OCI-LY3 (cell line): Measurements from ENCODE around the gene CHST11.

ENCODE experiments used
- H2AFZ ChIP-seq: fragments of 200-600, 300-600 bp; shearing (Covaris generic); 2 replicates; pipeline ENCODE4 v1.6.0; 2014; ENCODE audit warnings: antibody characterized with exemption, low read depth, low read length
- H3K27ac ChIP-seq: fragments of 200-600, 300-600 bp; sonication (generic); 2 replicates; pipeline ENCODE4 v1.5.1; 2014; ENCODE audit warnings: mild to moderate bottlenecking, low read length, moderate library complexity, mixed read lengths
- H3K27me3 ChIP-seq: fragments of 200-600, 300-600 bp; sonication (generic); 2 replicates; pipeline ENCODE4 v1.6.1; 2014; ENCODE audit warnings: low read depth, low read length, mixed read lengths
- H3K36me3 ChIP-seq: fragments of 200-600, 300-600 bp; sonication (generic); replicated peaks from 2 replicates; pipeline ENCODE3; 2014; ENCODE audit warnings: low read depth, low read length, mixed read lengths
- H3K4me1 ChIP-seq: fragments of 300-600, 200-600 bp; sonication (generic); 2 replicates; pipeline ENCODE4 v1.6.1; 2014; ENCODE audit warnings: low read length, mixed read lengths
- H3K4me2 ChIP-seq: fragments of 200-600, 300-600 bp; sonication (generic); 2 replicates; pipeline ENCODE4 v1.6.1; 2014; ENCODE audit warnings: low read length, mixed read lengths
- H3K4me3 ChIP-seq: fragments of 300-600, 200-600 bp; sonication (generic); 2 replicates; pipeline ENCODE4 v1.5.1; 2014; ENCODE audit warnings: antibody characterized with exemption, mild to moderate bottlenecking, low read length, moderate library complexity
- H3K79me2 ChIP-seq: fragments of 300-600, 200-600 bp; shearing (Covaris generic); 2 replicates; pipeline ENCODE4 v1.6.1; 2014; ENCODE audit warnings: mild to moderate bottlenecking, low read length, mixed read lengths
- H3K9ac ChIP-seq: fragments of 300-600, 200-600 bp; shearing (Covaris generic); 2 replicates; pipeline ENCODE4 v1.6.0; 2014; ENCODE audit warnings: mild to moderate bottlenecking, low read length, moderate library complexity
- H3K9me3 ChIP-seq: fragments of 200-600, 300-600 bp; shearing (Covaris generic); 2 replicates; pipeline ENCODE4 v1.6.1; 2014; ENCODE audit warnings: low read length, mixed read lengths; ENCODE audit not compliant: insufficient read depth
- H4K20me1 ChIP-seq: fragments of 200-600, 300-600 bp; sonication (generic); 2 replicates; pipeline ENCODE4 v1.6.1; 2016; ENCODE audit warnings: low read length, mixed read lengths; ENCODE audit not compliant: insufficient read depth
- CTCF ChIP-seq: fragments of 200-600, 300-600 bp; sonication (generic); IDR thresholded peaks from 2 replicates; pipeline ENCODE4 v1.5.1; 2014; ENCODE audit warnings: antibody characterized with exemption, low read length, low read depth
- EZH2phosphoT487 ChIP-seq: fragments of 200-600 bp; shearing (Covaris generic); IDR thresholded peaks from 2 replicates; pipeline ENCODE4 v1.6.1; 2018; ENCODE audit warnings: antibody characterized with exemption, mixed run types, low read depth

Gene CHST11

GRCh38 chr12:104505095-104505818 is 48.5 kb downstream of the CHST11 start:
- no peak overlapping the region for H3K9ac ChIP-seq
- no peak overlapping the region for H2AFZ ChIP-seq
- peaks cover 14% of the 10 kb centered on the region for H3K4me1 ChIP-seq
- no peaks in the 10 kb centered on the region for H3K36me3 ChIP-seq
- no peaks in the 10 kb centered on the region; the same call in 1 of the 2 replicates for H3K27me3 ChIP-seq
- no peaks in the 10 kb centered on the region for H3K9me3 ChIP-seq
- H3K4me3 ChIP-seq = no peak overlapping the region
- peak overlapping the region; percentile 53 for H3K4me2 ChIP-seq
- H3K79me2 ChIP-seq = no peaks in the 10 kb centered on the region
- TF ChIP-seq EZH2phosphoT487 (no peak), CTCF (no peak)
- H4K20me1 ChIP-seq = no peaks in the 10 kb centered on the region
- no peak overlapping the region for H3K27ac ChIP-seq

- TF ChIP-seq CTCF (no peak), EZH2phosphoT487 (no peak)
- Histone ChIP-seq H3K4me3 (no peak overlapping the region), H2AFZ (no peak overlapping the region), H3K27ac (no peak overlapping the region), H3K36me3 (no peaks in the 10 kb centered on the region), H3K9ac (no peak overlapping the region), H3K4me1 (peaks cover 14% of the 10 kb centered on the region), H3K79me2 (no peaks in the 10 kb centered on the region), H4K20me1 (no peaks in the 10 kb centered on the region), H3K9me3 (no peaks in the 10 kb centered on the region), H3K27me3 (no peaks in the 10 kb centered on the region; the same call in 1 of the 2 replicates), H3K4me2 (no peak overlapping the region)
Measured at GRCh38 chr12:104506676-104507401, 50.1 kb downstream of the CHST11 start.

- Histone ChIP-seq H3K4me3 (no peak overlapping the region), H3K79me2 (no peaks in the 10 kb centered on the region), H3K27me3 (no peaks in the 10 kb centered on the region; the same call in 1 of the 2 replicates), H4K20me1 (no peaks in the 10 kb centered on the region), H3K36me3 (no peaks in the 10 kb centered on the region), H3K9ac (no peak overlapping the region), H3K4me2 (no peak overlapping the region), H3K9me3 (no peaks in the 10 kb centered on the region), H2AFZ (no peak overlapping the region), H3K27ac (no peak overlapping the region), H3K4me1 (peaks cover 14% of the 10 kb centered on the region)
- TF ChIP-seq CTCF (no peak), EZH2phosphoT487 (no peak)
Measured at GRCh38 chr12:104507672-104508071, 50.9 kb downstream of the CHST11 start.

- Histone ChIP-seq H3K4me1 (peaks cover 14% of the 10 kb centered on the region), H3K27ac (no peak overlapping the region), H3K27me3 (no peaks in the 10 kb centered on the region; the same call in 1 of the 2 replicates), H3K4me2 (no peak overlapping the region), H3K79me2 (no peaks in the 10 kb centered on the region), H4K20me1 (peaks cover 3% of the 10 kb centered on the region; the same call in 1 of the 2 replicates), H2AFZ (no peak overlapping the region), H3K9ac (no peak overlapping the region), H3K4me3 (no peak overlapping the region), H3K36me3 (no peaks in the 10 kb centered on the region), H3K9me3 (no peaks in the 10 kb centered on the region)
- no peak for TF ChIP-seq EZH2phosphoT487
- no peak for TF ChIP-seq CTCF
Measured at GRCh38 chr12:104508752-104509446, 52.2 kb downstream of the CHST11 start.
